Measurements from ENCODE around the gene RGS3.
A peak's percentile ranks its signal among the peaks of the same experiment; 100 is the strongest.

Gene RGS3

GRCh38 chr9:113616116-113616515 lies 152.6 kb downstream of the RGS3 start:
- no peak for DNase-seq

GRCh38 chr9:113616621-113617496 lies 153.3 kb downstream of the RGS3 start:
- no peak for DNase-seq

GRCh38 chr9:113617550-113617949 lies 154.0 kb downstream of the RGS3 start:
- DNase-seq: no peak

- no peak for DNase-seq
Measured at GRCh38 chr9:113618836-113619490, 155.4 kb downstream of the RGS3 start.

GRCh38 chr9:113619491-113620376 lies 156.2 kb downstream of the RGS3 start:
- no peak for DNase-seq

- DNase-seq: peak in 12 of 51 donors; percentile 10 to 51 (median 28)
Measured at GRCh38 chr9:113620377-113621161, 157.0 kb downstream of the RGS3 start.

GRCh38 chr9:113621309-113621791 lies 157.8 kb downstream of the RGS3 start:
- DNase-seq: no peak

GRCh38 chr9:113621980-113622379 lies 158.5 kb downstream of the RGS3 start:
- no peak for DNase-seq

- no peak for DNase-seq
Measured at GRCh38 chr9:113622600-113623400, 159.3 kb downstream of the RGS3 start.

- no peak for DNase-seq
Measured at GRCh38 chr9:113623851-113624485, 160.4 kb downstream of the RGS3 start.

- DNase-seq: no peak
Measured at GRCh38 chr9:113624721-113625120, 161.2 kb downstream of the RGS3 start.

- no peak for DNase-seq
Measured at GRCh38 chr9:113625486-113625885, 162.0 kb downstream of the RGS3 start.

- DNase-seq: peak in 16 of 51 donors; percentile 8 to 43 (median 25)
Measured at GRCh38 chr9:113626735-113627495, 163.4 kb downstream of the RGS3 start.

GRCh38 chr9:113628621-113629020 lies 165.1 kb downstream of the RGS3 start:
- no peak for DNase-seq

- no peak for DNase-seq
Measured at GRCh38 chr9:113630386-113631136, 167.0 kb downstream of the RGS3 start.

GRCh38 chr9:113631137-113631765 lies 167.7 kb downstream of the RGS3 start:
- DNase-seq: no peak

All from hypothalamus (tissue), 51 donors.